NCI-H1417 (cell line): Measurements from ENCODE around the gene BRS3.
"Not testable (repeated sequence)": the region's sequence is repeated elsewhere in the genome, so short reads cannot be mapped to it uniquely, and the experiment has no call there.

Experiments
- DNase-seq, 3 experiments: peaks; one replicate each; lab custom pipeline; 2025; lab: John Stamatoyannopoulos, UW

The BRS3 gene

DNA sequence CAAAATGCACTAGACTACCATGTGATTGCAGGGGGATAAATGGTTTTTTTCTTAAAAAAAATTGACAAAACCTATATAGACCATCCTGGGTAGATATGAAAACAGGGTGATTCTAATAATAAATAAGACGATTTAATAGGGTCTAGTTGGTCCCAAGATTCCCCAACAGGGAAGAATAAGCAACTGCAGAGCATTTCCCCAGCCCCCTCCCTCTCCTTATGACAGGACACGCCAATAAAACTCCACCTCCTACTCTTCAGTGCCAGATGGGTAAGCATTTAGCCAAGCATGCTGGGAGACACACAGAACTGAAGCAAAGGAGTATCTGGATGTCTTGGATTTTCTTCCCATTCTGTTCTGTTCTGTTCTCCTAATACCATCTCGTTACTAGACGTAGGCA, at the start of gene BRS3:
Gene BRS3, plus strand, starts transcription at position 301 of the 400 bp plus-strand sequence. CDS start 168 bp downstream, outside the sequence.
- no peak for DNase-seq

DNA sequence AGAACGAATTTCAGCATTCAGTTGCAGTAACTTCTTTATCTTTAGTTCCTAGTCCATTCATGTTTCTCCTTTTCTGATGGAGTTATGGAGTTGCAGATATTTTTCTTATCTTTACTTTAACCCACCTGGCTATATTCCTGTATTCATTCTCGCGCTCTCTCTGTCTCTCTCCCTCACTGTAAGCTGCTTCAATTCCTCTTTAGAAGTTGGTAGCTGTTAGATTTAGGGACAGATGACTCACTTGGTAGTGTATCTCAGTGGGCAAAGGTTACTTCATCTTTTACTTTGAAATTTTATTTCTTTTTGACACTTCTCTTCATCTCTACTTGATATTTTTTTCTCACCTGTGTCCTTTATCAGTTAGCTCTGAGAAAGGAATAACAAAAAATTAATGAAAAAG, 49.6 kb upstream of the BRS3 start:
- DNase-seq: no peak

DNA sequence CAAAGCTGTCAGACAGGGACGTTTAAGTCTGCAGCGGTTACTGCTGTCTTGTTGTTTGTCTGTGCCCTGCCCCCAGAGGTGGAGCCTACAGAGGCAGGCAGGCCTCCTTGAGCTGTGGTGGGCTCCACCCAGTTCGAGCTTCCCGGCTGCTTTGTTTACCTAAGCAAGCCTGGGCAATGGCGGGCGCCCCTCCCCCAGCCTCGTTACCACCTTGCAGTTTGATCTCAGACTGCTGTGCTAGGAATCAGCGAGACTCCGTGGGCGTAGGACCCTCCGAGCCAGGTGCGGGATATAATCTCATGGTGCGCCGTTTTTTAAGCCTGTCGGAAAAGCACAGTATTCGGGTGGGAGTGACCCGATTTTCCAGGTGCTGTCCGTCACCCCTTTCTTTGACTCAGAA, 42.1 kb upstream of the BRS3 start:
- DNase-seq: not testable (repeated sequence)

DNA sequence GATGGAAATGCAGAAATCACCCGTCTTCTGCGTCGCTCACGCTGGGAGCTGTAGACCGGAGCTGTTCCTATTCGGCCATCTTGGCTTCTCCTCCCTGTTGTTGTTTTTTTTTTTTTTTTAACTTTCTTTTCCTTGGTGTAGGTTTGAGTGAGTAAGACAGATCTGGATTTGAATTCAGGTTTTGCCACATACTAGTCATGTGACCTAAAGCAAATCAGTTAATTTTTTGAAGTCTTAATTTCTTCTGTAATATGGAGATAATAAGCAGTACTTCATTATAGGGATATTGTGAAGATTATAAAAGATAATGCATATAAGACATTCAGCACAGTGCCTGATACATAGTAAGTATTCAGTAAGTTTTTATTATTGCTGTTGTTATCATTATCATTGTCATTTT, 41.5 kb upstream of the BRS3 start:
- DNase-seq: no peak

DNA sequence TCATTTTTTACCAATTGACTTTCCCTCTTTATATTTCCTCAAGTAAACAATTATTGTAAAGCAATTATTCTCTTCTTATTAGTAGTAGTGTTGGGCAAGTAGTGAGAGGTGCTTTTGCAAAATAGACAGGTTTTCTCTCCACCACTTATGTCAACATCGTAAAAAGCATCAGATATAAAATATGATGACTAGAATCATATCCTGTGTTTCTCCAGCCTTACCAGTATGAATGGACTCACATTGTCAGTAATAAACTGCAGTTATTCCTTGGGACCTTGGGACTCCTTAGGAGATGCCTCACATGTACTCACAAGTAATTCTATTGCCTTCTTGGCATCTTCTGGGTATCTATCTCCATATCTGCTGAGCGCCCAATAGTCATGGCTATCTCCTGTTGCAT, 40.4 kb upstream of the BRS3 start:
- peak in 1 of 3 experiments; percentile 19 for DNase-seq

DNA sequence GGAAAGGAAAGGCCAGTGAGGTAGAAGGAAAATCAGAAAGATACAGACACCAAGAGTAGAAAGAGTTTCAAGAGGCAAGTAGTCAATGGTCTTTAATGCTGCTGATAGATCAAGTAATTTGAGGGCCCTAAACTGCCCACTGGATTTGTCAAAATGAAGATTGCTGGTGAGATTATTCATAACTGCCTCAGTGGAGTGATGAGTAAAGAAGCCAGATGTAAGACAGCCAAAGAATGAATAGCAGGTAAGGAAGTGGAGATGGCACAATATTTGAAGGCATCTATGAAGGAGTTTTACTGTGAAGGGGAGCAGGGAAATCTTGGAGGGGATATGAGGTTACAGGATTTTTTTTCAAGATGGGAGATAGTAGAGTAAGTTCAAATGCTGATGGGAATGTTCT, 39.8 kb upstream of the BRS3 start:
- DNase-seq: no peak

DNA sequence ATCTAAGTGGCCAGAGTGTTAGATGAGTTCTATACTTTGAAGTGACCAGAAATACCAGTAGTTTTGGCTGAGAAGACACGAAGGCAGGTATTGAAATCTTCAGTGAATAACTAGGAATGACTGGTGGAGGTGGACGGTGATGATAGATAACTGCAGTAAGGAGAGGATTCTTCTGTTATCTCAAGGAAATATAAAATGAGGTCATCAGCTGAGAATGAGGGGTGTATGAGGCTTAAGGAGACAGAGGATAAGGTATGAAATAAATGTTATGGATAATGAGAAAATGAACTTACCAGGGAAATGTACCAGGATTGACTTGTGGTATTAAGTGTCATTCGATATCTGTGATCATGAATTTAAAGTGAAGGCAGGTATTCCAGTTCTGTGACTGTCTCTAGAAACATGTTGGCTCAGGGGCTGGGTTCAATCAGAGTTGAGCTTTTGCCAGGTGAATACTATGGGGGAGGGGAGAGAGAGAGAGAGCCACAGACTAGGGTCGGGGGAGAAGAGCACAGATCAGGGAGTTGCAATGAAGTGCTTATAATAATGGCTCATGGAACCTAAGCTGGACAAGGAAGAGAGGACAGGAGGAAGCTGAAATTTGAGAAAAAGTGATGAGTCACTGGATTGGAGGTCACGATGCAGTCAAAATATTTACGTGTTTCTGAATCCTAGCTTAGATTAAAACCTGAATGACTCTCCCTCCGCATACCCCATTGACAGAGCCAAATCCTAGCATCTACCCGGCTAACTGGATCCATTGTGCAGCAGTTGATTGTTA, 37.5 kb upstream of the BRS3 start:
- DNase-seq: no peak

DNA sequence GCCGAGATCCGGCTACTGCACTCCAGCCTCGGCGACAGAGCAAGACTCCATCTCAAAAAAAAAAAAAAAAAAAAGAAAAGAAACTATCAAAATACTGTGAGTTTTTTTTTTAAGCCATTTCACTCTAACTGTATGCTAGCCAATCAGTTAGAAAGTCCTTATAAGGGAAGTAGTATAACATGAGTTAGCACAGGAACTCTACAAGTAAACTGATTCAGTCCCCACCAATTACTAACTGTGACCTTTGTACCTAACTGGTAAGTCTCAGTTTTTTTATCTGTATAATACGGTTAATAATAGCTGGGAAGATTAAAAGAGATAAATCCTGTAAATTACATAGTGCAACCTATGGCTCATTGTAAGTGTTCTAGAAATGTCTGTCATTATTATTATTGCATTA, 35.1 kb upstream of the BRS3 start:
- no peak for DNase-seq

DNA sequence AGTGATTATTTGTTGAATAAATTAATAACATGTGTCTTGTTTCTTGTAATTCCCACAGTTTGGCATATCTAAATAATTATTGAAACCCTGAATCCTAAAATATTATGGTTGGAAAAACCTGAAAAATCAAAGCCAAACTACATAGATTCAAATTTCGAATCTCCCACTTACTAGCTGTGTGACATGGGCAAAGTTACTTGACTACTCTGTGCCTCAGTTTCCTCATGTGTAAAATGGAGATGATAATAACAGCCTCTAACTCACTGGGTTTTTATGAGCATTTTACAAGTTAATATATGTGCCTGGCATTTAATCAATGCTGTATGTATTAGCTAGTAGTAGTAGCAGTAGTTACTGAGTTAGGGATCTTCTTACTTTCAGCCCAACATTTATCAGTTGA, 34.6 kb upstream of the BRS3 start:
- DNase-seq: no peak

DNA sequence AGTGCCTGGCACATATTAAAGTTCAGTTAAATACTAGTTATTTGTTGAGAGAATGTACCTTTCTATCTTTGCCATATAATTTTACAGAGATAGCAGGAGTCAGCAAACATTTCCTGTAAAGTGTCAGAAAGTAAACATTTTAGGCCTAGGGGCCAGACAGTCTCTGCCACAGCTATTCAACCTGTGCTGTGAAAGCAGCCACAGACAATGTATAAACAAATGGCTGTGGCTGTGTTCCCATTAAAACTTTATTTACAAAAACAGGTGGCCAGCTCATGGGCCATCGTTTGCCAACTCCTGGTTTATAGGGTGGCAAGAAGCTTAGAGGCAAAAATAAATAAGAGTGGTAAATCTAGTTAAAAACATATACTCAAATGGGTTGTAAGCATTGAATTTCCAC, 34.0 kb upstream of the BRS3 start:
- DNase-seq: peak in 2 of 3 experiments; percentile 21 to 66

DNA sequence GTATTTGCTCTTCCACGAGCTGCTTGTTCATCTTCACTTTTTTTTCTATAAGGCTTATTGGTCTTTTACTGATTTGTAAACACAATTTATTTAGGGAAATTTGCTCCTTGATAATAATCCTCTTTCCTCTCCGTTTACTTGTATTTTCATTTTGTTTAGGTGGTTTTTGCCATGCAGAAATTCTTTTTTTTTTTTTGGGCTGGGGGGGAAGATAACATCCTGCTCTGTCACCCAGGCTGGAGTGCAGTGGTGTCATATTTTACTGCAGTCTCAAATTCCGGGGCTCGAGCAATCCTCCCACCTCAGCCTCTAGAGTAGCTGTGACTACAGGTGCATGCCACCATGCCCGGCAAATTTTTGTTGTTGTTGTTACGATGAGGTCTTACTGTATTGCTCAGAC, 31.6 kb upstream of the BRS3 start:
- DNase-seq: no peak

DNA sequence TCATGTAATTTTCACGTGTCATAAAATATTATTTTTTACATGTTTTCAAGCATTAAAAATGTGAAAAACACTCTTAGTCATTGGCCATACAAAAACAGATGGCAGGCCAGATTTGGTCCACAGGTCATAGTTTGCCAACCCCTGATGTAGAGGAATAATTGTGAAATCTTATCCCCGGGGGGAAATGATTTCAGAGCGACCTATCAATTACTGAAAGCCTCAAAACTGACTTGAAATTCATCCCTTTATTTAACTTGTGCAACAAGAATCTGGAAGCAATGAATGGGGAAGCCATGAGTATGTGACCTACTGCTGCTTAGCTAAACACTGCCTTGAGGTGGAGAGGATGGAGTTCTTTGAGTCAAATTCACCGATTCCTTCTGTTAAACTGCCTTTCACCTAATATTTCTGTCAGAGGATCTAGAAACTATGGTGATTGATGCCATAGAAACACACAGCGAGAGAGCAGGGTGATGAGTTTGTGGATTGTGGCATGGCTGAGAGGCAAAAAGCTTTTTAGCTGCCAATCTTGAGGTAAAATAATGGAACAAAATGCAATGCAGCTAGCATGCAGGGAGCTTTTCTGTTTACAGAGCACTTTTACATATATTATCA, 30.3 kb upstream of the BRS3 start:
- peak in 2 of 3 experiments; percentile 26 to 75 for DNase-seq

DNA sequence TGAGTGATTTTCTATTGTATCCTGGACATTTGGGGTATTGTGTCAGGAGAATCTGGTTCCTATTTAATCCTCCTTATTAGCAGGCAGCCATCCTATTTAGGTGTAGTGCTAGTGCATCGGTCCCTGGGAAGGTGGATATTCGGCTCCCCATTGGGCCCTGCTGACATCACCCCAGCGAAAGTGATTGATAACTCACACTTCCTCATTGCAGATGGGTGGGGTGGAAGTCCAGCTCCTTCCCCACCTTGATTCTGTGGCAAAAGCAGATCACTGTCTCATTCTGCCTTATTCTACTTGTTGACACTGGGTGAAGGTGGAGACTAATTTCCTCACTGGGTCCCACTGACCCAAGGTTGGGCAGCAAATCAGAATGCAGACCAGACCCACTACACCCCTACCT, 23.2 kb upstream of the BRS3 start:
- DNase-seq: no peak

DNA sequence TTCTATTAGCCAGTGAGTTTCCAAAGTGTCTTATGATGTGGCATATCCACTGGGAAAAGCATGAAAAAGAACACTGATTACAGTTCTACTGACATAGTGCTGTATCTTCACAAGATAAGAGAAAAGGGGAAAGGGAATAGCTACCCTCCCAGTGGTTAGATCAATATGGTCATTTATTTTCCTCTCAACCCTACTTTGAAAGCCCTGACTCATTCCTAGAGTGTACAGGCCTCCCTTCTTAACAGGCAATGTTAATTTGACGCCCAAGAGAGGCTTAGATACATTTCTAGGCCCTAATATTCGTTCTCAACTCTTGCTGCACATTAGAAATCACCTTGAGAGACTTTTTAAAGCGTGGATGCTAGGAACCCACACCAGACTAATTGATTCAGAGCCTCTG, 20.4 kb upstream of the BRS3 start:
- DNase-seq: no peak

DNA sequence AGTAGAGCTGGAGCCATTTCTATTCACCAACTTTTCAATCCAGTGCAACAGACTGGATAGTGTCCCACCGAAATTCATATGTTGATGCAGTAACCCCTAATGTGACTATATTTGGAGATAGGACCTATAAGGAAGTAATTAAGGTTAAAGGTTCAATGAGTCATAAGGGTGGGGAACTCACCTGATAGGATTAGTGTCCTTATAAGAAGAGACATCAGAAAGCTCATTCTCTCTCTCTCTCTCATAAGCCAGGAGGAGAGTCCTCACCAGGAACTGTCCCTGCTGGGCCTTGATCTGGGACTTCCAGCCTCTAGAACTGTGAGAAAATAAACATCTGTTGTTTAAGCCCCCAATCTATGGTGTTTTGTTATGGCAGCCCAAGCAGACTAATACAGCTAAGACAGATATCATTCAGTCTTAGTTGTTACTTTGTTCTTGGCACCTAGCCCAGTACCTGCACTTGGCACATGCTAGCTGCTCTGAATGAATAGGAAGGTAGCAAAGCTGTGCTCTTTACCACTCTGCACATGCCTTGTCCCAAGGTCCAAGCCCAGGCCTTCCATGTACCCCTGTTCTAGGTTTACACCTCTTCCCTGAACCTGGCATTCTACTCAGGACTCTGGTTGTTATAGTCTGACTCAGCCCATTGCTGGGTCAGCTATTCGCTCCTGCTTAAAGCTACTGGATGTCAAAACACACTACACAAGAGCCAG, 19.2 kb upstream of the BRS3 start:
- DNase-seq: peak in 2 of 3 experiments; percentile 3 to 28

DNA sequence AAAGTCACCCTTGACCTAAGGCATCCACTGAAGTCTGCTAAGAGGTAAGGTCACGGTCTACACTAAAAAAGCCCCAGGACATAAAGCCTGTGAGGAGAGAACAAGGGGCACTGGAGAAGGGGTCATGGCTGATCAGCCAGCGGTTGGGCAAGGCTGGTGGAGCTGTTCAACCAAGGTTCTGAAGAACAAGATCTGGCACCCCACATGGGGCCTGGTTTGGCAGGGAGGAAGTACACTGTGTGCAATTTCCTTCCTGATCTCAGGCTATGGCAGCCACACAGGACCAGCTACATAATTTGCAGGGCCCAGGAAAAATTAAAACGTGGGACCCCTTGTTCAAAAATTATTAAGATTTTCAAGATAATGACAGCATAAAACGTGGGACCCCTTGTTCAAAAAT, 14.1 kb upstream of the BRS3 start:
- DNase-seq: no peak

DNA sequence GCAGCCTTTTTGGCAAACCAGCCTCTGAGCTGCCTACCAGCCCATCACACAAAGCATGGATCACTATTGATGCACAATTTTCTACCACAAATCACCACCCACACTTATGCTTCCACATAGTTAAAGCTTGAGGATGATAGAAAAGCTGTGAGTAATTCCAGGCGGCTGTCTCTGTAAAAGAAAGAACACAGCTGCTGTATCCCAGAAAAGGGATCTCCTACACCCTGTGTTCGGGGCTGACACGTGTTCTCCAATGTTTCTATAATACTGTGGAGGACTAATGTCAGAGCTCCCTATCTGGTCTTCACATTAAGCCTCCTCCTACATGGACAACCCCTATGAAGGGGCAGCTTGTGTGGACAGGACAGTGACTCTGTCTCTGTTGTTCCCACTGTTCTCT, 12.5 kb upstream of the BRS3 start:
- no peak for DNase-seq

DNA sequence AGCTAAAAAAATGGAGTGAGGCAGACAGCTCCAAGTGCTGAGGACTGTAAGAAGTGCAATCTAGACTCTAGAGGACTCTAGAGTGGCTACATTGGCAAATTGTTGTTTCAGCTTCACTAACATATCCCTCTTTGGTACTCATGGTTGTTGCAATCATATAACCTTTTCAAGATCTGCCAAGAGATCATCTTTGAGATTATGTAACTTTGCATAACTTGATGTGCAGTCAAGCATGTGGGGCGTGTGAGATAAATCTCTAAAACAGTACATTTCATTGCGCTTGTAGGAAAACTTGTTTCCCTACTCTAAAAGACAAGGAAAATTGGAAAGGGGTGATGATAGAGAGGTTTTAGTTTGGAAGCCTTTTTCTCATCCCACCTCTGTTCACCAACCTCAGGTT, 11.2 kb upstream of the BRS3 start:
- DNase-seq: no peak

DNA sequence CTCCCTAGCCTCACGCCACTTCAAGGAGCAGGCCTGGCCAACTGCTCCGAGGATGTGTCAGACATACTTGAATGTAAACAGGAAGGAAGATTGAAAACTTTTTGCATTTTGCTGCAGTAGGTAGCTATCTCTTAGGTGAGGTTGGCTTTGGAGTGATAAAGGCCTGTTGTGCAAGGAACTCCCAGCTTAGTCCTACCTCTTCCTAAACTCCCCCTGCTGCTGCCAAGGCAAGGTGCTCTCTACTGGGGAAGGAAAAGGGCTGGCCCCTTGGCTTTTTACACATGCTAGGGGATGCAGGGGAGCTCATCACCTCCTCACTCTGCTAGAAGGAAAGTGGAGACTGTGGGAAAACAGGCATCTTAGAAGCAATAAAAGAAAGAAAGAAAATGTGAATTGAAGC, 10.7 kb upstream of the BRS3 start:
- DNase-seq: peak in 1 of 3 experiments; percentile 32

DNA sequence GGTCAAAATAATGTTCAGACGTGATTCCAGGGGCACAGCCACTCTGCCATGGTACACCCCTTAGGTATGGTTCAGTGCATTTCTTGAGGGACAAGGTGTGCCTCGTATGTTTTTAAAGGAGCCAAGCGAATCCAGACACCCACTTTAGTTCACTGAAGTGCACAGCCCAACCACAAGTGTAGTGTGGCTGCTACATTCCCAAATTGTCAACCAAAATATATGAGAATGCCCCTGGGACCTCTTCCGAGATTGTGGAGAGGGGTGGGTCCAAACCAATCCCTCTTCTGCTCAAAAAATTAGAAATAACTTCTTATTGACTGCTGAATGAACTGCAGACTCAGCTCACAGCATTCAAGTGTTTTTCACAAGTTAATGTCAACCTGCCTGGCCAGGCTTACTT, 7.4 kb upstream of the BRS3 start:
- DNase-seq: peak in 1 of 3 experiments; percentile 11

DNA sequence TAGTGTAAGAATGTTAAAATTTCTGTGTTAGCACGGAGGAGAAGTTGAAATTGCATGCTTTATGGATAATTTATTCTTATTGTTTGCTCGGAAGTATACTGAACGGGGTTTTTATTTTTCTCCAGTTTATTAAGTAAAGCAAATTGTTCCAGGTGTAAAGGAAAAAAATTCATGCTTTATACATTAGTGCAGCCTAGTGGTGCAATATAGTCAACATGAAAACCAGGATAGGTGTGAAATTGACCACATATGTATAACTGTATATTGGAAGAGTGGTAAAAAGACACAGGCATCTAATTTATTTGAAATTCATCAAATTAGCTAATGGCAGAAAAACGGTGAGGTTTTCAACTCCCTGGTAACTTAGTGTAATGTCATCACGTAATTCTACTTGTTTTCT, 959 bp downstream of the BRS3 start:
- DNase-seq: peak in 1 of 3 experiments; percentile 32

DNA sequence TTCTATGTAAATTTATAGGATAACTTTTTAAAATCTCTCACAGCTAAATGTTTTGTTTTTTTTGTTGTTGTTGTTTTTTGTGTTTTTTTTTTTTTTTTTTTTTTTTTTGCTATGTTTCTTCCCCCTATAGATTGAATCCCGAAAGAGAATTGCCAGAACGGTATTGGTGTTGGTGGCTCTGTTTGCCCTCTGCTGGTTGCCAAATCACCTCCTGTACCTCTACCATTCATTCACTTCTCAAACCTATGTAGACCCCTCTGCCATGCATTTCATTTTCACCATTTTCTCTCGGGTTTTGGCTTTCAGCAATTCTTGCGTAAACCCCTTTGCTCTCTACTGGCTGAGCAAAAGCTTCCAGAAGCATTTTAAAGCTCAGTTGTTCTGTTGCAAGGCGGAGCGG, 4.1 kb downstream of the BRS3 start:
- peak in 1 of 3 experiments; percentile 11 for DNase-seq

DNA sequence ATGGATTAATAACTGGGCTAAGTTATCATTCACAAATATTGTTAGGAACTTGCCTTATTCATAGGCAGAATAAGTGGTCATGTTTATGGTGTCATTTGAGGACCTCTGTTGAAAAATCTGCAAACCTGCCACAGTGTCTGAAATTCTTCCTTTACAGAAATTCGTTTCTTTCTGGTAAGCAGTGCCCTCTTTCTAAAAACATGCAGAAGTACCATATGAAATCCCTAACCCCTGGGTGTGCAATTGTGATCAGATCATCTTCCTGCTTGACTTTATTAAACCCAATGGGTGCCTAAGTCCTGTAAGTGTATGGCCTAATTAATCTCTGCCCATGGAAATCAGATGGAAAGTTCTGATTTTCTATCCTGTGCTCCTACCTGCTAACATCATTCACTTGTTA, 5.3 kb downstream of the BRS3 start:
- DNase-seq: no peak
